ENCODE results near the gene BHLHE23.

The BHLHE23 gene

DNA sequence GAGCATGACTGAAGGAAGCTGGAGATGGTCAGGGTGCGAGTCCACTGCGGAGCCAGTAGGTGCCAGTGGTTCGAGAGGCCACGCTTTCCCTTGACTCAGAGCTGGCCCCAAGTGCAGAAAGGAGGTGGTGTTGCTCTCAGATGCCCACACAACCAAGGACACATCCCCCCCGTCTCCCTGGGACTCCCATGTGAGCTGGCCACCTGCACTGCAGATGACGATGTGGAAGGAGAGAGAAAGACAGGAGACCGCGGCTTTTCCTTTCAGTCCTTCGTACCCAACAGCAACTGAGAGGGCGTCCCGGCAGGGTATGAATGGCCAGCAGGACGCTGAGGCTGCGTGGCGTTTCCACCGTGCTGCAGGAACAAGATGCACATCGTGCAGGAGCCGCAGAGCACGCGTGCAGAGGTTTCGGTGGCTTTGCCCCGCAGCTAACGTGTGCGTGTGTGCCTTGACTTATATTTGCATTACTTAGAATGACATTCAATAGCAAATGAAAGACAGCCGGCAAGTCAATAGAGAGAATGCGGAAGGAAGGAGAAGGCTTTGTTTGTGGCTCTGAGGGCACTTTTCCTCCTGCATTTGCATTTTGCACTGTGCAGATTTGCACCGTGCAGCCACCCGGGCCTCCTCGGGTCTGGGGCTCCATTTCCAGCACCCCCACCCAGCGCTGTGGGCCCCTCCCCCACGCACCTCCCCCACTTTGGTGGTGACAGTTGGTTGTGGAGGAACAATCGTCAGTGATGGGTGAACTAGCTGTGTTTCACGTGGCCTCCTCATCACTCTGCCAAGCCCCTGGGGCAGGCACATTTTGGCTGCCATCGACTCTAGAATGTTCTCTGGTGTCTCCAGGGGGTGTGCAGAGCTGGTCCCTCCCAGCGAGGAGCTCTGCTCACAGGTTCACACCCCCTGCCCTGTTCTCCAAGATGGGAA, 26.4 kb upstream of the BHLHE23 start:
- H3K4me1 ChIP-seq (ENCODE audit: control insufficient read depth, insufficient read depth, low read length) = peaks cover 24% of the 10 kb centered on the region
- H3K36me3 ChIP-seq (ENCODE audit: control insufficient read depth, insufficient read depth, low read length) = no peaks in the 10 kb centered on the region
- H3K4me3 ChIP-seq (ENCODE audit: insufficient read depth, low read depth, low read length) = no peak overlapping the region
- H3K9me3 ChIP-seq (ENCODE audit: control insufficient read depth, low read length) = no peaks in the 10 kb centered on the region
- no peak overlapping the region for H3K27ac ChIP-seq (ENCODE audit: insufficient read depth, low read depth, low read length, poor library complexity, severe bottlenecking)
- peaks cover 40% of the 10 kb centered on the region for H3K27me3 ChIP-seq (ENCODE audit: control insufficient read depth, insufficient read depth, low read length, poor library complexity, severe bottlenecking)
- WGBS, 2 experiments = 14% methylated on average over 34 of the region's 34 CpGs

DNA sequence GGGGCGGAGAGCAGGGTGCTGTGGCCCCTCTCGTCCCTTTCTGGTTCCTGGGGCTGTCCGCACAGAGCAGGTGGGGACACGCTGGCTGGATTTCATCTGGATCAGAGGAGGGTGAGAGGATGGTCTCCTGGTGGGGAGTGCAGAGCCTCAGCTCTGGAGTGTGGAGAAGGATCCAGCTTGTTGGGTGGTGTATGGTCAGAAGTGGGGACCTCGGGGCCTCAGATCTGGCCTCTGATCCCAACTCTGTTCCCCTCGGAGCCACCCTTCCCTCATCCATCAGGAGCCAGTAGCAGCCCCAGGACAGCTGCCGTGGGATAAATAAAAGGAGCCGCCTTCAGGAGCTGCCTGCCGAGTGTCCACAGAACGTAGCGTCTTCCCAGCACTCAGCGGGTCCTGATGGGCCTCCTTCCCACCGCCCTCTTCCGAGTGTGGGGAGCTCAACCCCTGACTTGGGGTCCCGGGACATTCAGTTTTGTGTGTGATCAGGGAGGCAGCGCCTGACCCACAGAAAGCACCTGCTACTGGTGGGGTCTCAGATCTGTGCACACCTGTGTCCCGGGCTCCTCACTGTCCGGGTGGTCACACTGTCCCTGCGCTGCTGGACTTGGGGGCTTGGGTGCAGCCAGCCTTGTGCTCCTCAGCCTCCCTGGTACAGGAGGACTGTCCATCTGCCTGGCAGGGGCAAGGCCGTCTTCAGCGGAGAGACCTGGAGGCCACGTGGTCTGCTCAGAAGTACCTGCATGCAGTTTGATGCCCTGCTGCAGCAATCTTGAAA, 25.4 kb upstream of the BHLHE23 start:
- WGBS, 2 experiments = 74% methylated on average over 22 of the region's 22 CpGs
- Histone ChIP-seq H3K9me3 (ENCODE audit: control insufficient read depth, low read length) (no peaks in the 10 kb centered on the region), H3K4me3 (ENCODE audit: insufficient read depth, low read depth, low read length) (no peak overlapping the region), H3K27ac (ENCODE audit: insufficient read depth, low read depth, low read length, poor library complexity, severe bottlenecking) (no peak overlapping the region), H3K36me3 (ENCODE audit: control insufficient read depth, insufficient read depth, low read length) (no peaks in the 10 kb centered on the region), H3K27me3 (ENCODE audit: control insufficient read depth, insufficient read depth, low read length, poor library complexity, severe bottlenecking) (peaks cover 45% of the 10 kb centered on the region), H3K4me1 (ENCODE audit: control insufficient read depth, insufficient read depth, low read length) (peaks cover 25% of the 10 kb centered on the region)

DNA sequence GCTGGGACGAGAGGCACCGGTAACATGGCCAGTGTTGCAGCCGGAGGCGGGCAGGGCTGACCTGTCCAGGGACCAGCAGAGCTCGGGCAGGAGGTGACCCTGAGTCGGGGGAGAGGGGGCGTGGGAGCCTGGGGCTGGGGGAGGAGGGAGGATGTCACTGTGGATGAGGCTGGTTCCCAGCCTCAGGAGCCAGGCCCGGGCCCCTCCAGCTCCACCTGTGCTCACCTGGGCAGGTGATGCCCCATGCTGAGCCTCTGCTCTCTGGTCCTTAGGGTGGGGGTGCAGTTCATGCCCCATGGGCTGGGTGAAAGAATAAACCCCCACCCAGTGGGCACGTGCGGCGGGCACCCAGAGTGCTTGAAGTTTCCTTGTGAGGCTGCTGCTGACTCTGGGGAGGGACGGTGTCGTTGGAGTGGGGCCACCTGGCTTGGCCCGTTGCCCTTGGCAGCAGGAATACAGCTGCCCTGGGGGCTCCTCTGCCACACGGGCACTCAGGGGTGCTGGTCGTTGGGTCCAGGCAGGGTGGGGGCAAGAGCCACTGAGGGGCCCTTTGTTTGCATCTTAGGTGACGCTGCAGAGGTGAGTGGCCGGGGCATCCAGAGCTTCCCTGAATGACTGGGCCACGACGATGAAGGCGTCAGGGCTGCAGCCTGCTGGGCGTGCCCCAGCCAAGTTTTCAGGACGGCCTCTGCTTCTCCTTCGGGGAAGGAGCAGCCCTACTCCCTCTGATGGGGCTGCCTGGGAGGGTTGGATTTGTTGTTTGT, 24.7 kb upstream of the BHLHE23 start:
- peaks cover 53% of the 10 kb centered on the region for H3K27me3 ChIP-seq (ENCODE audit: control insufficient read depth, insufficient read depth, low read length, poor library complexity, severe bottlenecking)

DNA sequence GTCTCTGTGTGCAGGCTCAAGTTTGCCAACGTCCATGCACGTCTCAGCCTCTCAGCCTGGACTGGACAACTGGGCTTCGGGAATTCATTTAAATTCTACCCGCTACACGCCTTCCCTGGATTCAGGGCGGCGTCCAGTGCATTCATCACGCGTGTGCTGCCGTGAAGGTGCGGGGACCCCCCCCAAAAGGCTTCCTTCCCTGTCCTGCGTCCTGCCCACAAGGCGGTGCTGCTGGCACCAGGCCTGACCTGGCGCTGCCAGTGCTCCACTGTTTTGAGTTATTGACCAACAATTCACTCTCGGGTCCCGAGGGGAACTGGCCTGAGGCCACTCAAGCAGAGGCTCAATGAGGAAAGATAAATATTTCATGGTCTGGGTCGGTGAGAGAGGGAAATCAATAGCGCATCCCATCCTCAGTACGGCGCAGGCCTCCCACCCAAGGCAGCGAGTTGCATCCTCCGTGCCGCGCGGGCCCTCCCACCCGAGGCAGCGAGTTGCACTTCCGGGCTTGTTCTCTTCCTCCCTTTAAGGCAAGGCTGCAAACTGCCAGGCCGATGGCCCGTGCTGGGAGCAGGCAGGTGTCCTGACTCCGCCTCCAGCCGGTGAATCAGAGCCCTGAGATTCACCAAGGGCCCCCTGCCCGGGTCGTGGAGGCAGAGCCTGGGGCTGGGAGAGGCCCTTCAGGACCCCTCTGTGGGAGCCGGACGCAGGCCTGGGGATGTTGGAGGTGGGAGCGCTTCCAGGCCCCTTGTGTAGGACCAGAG, 22.8 kb upstream of the BHLHE23 start:
- 65 to 66% methylated on average over 37 of the region's 37 CpGs for whole genome bisulfite sequencing, 2 experiments
- H3K4me1 ChIP-seq (ENCODE audit: control insufficient read depth, insufficient read depth, low read length) = peaks cover 25% of the 10 kb centered on the region
- H3K36me3 ChIP-seq (ENCODE audit: control insufficient read depth, insufficient read depth, low read length) = no peaks in the 10 kb centered on the region
- H3K27ac ChIP-seq (ENCODE audit: insufficient read depth, low read depth, low read length, poor library complexity, severe bottlenecking) = no peak overlapping the region
- H3K9me3 ChIP-seq (ENCODE audit: control insufficient read depth, low read length) = no peaks in the 10 kb centered on the region
- H3K4me3 ChIP-seq (ENCODE audit: insufficient read depth, low read depth, low read length) = no peak overlapping the region
- peaks cover 59% of the 10 kb centered on the region for H3K27me3 ChIP-seq (ENCODE audit: control insufficient read depth, insufficient read depth, low read length, poor library complexity, severe bottlenecking)

More for the DNA sequence above, 24.7 kb upstream of the BHLHE23 start:
- H3K9me3 ChIP-seq (ENCODE audit: control insufficient read depth, low read length) = no peaks in the 10 kb centered on the region
- no peaks in the 10 kb centered on the region for H3K36me3 ChIP-seq (ENCODE audit: control insufficient read depth, insufficient read depth, low read length)
- H3K27ac ChIP-seq (ENCODE audit: insufficient read depth, low read depth, low read length, poor library complexity, severe bottlenecking) = no peak overlapping the region
- peaks cover 25% of the 10 kb centered on the region for H3K4me1 ChIP-seq (ENCODE audit: control insufficient read depth, insufficient read depth, low read length)
- H3K4me3 ChIP-seq (ENCODE audit: insufficient read depth, low read depth, low read length) = no peak overlapping the region
- whole genome bisulfite sequencing, 2 experiments = 78% methylated on average over 24 of the region's 24 CpGs

DNA sequence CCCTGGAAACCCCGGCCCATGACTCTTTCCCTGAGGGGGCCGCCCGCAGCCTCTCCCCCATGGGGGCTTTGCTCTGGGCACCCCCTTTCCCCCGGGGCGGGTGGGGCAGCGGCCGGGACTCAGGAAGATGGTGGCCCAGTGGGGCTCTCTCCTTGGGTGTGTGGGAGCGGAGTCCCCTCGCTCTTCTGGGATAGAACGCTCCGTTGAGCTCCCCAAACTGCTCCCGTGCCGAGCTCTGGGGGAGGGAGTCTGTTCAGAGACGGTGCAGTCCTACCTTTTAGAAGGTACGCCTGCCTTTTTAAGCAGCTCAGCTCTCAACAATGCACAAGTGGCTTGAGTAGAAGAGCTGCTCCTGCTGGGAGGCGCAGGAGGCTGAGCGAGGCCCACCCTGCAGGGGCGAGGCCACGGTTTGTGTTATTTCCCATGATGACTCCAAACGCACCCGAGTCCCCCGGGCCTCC, 21.7 kb upstream of the BHLHE23 start:
- peaks cover 16% of the 10 kb centered on the region for H3K4me1 ChIP-seq (ENCODE audit: control insufficient read depth, insufficient read depth, low read length)
- H3K36me3 ChIP-seq (ENCODE audit: control insufficient read depth, insufficient read depth, low read length) = no peaks in the 10 kb centered on the region
- 53 to 59% methylated on average over 22 of the region's 22 CpGs for WGBS, 2 experiments
- H3K4me3 ChIP-seq (ENCODE audit: insufficient read depth, low read depth, low read length) = no peak overlapping the region
- H3K9me3 ChIP-seq (ENCODE audit: control insufficient read depth, low read length) = no peaks in the 10 kb centered on the region
- no peak overlapping the region for H3K27ac ChIP-seq (ENCODE audit: insufficient read depth, low read depth, low read length, poor library complexity, severe bottlenecking)
- peaks cover 52% of the 10 kb centered on the region for H3K27me3 ChIP-seq (ENCODE audit: control insufficient read depth, insufficient read depth, low read length, poor library complexity, severe bottlenecking)

DNA sequence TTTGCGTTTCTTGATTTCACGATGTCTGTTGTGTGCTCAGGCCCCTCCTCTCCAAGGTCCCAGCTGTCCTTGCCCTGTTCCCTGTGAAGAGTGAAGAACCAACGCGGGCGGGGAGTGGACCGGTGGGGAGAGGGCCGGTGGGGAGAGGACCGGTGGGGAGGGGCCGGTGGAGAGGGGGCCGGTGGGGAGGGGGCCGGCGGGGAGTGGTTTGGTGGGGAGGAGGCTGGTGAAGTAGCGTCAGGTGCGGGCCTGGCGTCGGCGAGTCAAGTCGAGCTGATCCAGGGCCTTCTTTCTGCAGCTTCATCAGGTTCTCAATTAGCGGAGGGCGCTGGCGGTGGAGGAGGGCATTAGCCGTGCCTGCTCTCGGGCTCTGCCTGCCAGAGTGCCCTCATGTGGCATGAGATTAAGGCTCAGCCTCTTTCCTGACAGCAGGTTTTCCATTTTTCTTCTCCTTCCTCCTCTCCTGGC, 21.2 kb upstream of the BHLHE23 start:
- Histone ChIP-seq H3K27me3 (ENCODE audit: control insufficient read depth, insufficient read depth, low read length, poor library complexity, severe bottlenecking) (peaks cover 49% of the 10 kb centered on the region), H3K27ac (ENCODE audit: insufficient read depth, low read depth, low read length, poor library complexity, severe bottlenecking) (no peak overlapping the region), H3K36me3 (ENCODE audit: control insufficient read depth, insufficient read depth, low read length) (no peaks in the 10 kb centered on the region), H3K4me3 (ENCODE audit: insufficient read depth, low read depth, low read length) (no peak overlapping the region), H3K4me1 (ENCODE audit: control insufficient read depth, insufficient read depth, low read length) (peaks cover 11% of the 10 kb centered on the region), H3K9me3 (ENCODE audit: control insufficient read depth, low read length) (no peaks in the 10 kb centered on the region)
- WGBS, 2 experiments = 11 to 13% methylated on average over 14 to 15 of the region's 23 CpGs

DNA sequence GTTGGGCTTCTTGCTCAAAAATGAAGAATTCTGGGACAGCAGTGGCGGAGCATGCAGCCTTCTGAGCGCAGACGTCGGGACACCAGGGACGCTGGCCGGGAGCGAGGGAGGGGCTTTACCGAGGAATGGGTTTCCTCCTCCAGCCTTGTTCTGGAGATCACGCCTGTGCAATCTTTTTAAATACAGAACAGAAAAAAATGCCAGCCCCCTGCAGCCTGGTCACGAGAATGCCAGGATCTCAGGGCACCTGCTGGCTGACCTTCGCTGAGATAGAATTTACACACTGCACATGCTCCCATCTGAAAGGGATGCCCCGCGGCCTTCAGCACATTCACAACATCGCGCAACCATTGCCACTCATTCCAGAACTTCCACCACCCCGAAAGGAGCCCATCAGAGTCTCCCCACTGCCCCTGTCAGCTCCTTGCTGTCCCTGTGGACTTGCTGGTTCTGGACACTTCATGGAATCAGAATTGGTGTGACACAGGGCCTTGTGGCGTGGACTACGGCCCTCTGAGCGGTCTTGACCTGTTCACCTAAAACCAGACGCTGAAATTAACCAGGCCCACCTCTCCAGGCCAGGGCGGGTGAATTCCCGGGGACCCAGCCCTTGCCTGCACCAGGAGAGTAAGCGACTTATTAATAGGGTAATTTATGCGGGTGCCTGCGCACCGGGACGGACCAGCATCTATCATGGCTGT, 20.6 kb upstream of the BHLHE23 start:
- Histone ChIP-seq H3K4me3 (ENCODE audit: insufficient read depth, low read depth, low read length) (no peak overlapping the region), H3K9me3 (ENCODE audit: control insufficient read depth, low read length) (no peaks in the 10 kb centered on the region), H3K27me3 (ENCODE audit: control insufficient read depth, insufficient read depth, low read length, poor library complexity, severe bottlenecking) (peaks cover 43% of the 10 kb centered on the region), H3K27ac (ENCODE audit: insufficient read depth, low read depth, low read length, poor library complexity, severe bottlenecking) (no peak overlapping the region), H3K4me1 (ENCODE audit: control insufficient read depth, insufficient read depth, low read length) (peaks cover 8% of the 10 kb centered on the region), H3K36me3 (ENCODE audit: control insufficient read depth, insufficient read depth, low read length) (no peaks in the 10 kb centered on the region)
- WGBS, 2 experiments = 71 to 73% methylated on average over 27 of the region's 27 CpGs

DNA sequence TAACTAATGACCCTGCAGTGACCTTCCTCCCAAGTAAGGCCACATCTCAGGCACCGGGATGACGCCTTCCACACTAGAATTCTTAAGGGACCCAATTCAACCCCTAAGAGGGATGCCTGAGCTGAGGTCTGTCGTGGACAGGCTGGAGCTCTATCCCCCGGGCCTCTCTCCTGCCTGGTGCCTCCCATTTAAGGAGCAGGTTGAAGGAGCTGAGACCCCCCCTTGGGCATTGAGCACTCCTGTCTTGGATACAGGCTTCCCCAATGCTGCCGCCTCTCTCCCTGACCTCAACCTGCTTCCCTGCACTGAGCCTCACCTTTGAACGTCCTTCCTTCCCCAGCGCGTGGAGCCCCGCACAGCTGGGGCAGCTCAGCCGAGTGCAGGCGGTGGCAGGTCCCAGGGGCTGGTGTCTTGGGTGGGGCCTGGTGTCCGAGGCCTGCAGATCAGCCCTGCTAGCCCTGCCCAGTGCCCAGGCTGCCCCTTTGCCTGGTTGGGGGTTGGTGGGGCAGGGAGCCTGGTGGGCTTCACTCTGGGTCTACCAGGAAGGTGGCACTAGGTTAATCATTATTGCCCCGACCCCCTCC, 19.9 kb upstream of the BHLHE23 start:
- WGBS, 2 experiments = 88 to 90% methylated on average over 13 of the region's 13 CpGs

More for the DNA sequence above, 19.9 kb upstream of the BHLHE23 start:
- Histone ChIP-seq H3K9me3 (ENCODE audit: control insufficient read depth, low read length) (no peaks in the 10 kb centered on the region), H3K27ac (ENCODE audit: insufficient read depth, low read depth, low read length, poor library complexity, severe bottlenecking) (no peak overlapping the region), H3K27me3 (ENCODE audit: control insufficient read depth, insufficient read depth, low read length, poor library complexity, severe bottlenecking) (peaks cover 36% of the 10 kb centered on the region), H3K4me1 (ENCODE audit: control insufficient read depth, insufficient read depth, low read length) (peaks cover 8% of the 10 kb centered on the region), H3K4me3 (ENCODE audit: insufficient read depth, low read depth, low read length) (no peak overlapping the region), H3K36me3 (ENCODE audit: control insufficient read depth, insufficient read depth, low read length) (no peaks in the 10 kb centered on the region)
